ENCODE results near the gene PROCA1.

Gene PROCA1, protein sequence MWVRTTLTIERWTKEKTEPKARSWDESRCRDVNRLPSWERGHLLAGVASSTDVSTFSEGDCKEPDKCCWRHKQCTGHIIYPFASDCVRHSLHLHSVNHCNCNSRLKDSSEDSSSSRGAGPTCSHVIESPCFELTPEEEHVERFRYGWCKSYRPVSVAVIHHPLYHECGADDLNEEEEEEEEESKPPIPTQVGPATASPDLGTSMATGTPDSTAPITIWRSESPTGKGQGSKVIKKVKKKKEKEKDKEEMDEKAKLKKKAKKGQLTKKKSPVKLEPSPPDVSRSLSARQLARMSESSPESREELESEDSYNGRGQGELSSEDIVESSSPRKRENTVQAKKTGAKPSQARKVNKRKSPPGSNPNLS

GRCh38 chr17:28711723-28712031, at the start of gene PROCA1:
Gene PROCA1, minus strand, starts transcription at chr17:28711888. Its CDS starts 228 bp downstream, at chr17:28711660.
- no peak for DNase-seq (ENCODE audit: low spot score)
- no peak for FAIRE-seq

GRCh38 chr17:28760601-28761562, 49.2 kb upstream of the PROCA1 start:
- DNase-seq (ENCODE audit: low spot score) (no peak), FAIRE-seq (no peak)

- DNase-seq (ENCODE audit: low spot score) = no peak
Observed at GRCh38 chr17:28759256-28759865, 47.7 kb upstream of the PROCA1 start.

GRCh38 chr17:28758411-28759121, 46.9 kb upstream of the PROCA1 start:
- no peak for FAIRE-seq
- no peak for DNase-seq (ENCODE audit: low spot score)

More at GRCh38 chr17:28759256-28759865, 47.7 kb upstream of the PROCA1 start:
- FAIRE-seq = no peak

DNA sequence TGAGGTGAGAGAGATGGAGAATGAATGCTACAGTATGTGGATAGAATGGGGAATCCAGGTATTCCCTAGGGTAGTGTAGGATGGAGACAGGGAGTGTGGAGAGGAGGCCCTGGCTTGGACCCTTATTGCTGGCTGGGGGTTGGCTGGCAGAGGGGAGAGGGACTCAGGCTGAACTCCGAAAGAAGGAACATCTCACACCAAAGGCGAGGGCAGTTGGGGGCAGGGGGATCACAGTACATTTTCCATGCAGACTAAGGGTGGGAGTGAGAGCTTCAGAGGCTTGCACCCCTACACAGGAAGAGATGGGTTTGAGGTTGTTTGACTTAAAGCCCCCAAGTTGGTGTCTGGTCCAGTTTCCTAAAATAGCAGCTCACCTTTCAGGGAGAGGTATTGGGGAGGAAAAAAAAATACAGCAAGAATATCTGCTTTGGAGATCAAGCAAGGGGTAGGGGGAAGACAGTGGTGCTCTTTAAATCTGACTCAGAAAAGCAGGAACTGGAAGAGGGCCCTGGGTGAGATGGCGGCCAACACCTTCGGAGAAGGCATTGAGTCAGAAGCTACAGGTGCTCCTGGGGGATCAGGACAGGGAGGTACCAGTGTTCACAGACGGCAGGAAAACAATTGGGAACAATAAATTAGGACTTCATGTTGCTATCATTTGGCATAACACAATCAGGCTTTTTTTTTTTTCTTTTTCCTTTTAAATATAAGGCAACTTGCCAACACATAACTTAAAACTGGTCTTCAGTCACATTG, 44.5 kb upstream of the PROCA1 start:
- no peak for DNase-seq (ENCODE audit: low spot score)
- no peak for FAIRE-seq

DNA sequence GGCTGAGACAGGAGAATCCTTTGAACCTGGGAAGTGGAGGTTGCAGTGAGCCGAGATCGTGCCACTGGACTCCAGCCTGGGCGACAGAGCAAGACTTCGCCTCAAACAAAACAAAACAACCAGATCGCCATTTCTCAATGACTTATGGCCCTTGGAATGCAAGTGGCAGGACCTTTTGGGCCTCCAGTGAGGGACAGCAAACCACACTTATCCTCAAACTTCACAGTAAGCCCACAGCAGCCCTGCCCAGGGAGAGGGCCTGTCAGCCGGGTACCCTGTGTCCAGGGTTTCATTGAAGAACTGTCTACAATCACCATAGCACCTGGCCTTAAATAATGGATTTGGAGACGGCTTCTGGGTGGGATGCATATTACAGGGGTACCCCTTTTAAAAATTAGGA, 43.8 kb upstream of the PROCA1 start:
- no peak for FAIRE-seq
- DNase-seq (ENCODE audit: low spot score) = no peak

DNA sequence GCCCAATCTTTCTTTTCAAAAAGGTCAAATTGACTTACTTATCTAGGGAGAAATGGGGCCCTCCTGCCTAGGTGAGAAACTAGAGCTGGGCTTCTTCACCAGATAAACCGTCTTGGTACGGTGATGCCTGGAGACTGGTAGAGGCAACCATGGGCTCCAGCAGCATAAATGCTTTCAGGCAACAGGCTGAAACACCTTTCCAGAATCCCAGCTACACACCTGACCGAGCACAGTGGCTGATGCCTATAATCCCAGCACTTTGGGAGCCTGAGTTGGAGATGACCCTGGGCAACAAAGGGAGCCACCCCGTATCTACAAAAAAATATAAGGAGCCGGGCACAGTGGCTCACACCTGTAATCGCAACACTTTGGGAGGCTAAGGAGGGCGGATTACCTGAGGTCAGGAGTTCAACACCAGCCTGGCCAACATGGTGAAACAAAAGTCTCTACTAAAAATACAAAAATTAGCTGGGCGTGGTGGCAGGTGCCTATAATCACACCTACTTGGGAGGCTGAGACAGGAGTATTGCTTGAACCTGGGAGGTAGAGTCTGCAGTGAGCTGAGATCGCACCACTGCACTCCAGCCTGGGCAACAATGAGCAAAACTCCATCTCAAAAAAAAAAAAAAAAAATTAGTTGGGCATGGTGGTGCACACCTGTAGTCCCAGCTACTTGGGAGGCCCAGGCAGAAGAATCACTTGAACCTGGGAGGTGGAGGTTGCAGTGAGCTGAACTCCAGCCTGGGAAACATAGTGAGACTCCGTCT, 40.1 kb upstream of the PROCA1 start:
- no peak for DNase-seq (ENCODE audit: low spot score)
- FAIRE-seq = no peak

DNA sequence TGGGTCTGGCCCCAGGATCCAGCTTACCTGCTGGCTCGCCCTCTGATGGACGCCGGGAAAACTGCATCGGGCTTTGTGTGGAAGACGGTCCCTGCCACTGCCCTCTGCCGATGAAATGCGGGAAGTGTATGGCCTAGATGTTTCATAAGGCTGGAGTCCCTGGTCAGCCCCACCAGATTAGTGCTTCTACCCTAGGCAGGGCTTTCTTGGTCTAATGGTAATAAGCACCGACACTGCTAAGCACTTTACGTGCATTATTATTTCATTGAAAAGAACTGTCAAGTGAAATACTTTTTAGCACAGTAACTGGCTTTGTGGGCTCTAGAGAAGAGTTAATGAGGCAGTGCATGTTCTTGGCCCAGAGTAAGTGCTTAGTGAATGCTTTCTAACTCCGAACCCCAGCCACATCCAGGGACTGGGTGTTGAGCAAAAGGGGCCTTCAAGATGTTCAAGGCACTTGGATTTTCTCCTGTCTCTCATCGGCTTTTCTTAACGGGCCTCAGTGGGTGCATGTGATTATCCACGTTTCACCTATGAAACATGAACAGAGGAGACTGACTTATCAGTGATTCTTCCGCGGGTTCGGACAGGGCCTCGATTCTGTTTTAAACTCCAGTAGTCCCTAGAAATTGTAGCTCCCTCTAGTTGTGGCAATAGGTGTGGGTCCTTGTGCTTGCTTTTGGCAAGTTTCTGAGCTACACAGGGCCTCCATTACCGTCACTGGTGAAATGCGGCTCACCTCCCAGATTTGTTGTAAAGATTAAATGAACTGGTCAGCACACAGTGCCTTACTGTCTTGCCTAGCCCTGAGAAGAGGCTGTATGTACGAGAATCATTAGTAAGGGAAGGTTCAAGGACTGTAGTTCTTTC, 38.7 kb upstream of the PROCA1 start:
- FAIRE-seq = no peak
- peak; percentile 87 for DNase-seq (ENCODE audit: low spot score)

DNA sequence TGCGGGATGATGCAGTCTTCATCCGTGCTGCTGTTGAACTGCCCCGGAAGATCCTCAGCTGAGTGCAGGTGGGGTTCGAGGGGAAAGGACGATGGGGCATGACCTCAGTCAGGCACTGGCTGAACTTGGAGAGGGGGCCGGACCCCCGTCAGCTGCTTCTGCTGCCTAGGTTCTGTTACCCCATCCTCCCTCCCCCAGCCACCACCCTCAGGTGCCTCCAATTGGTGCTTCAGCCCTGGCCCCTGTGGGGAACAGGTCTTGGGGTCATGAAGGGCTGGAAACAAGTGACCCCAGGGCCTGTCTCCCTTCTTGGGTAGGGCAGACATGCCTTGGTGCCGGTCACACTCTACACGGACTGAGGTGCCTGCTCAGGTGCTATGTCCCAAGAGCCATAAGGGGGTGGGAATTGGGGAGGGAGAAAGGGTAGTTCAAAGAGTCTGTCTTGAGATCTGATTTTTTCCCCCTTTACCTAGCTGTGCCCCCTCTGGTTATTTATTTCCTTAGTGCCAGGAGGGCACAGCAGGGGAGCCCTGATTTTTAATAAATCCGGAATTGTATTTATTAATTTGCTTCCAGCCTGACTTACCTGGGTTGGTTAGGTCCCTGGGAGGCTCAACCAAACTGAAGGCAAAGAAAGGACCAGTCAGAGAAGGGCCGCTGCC, 38.0 kb upstream of the PROCA1 start:
- FAIRE-seq (no peak), DNase-seq (ENCODE audit: low spot score) (no peak)

GRCh38 chr17:28748852-28749515, 37.3 kb upstream of the PROCA1 start:
- FAIRE-seq (no peak), DNase-seq (ENCODE audit: low spot score) (no peak)

- no peak for FAIRE-seq
- no peak for DNase-seq (ENCODE audit: low spot score)
Observed at GRCh38 chr17:28747801-28748750, 36.4 kb upstream of the PROCA1 start.

GRCh38 chr17:28747051-28747691, 35.5 kb upstream of the PROCA1 start:
- no peak for FAIRE-seq
- no peak for DNase-seq (ENCODE audit: low spot score)

GRCh38 chr17:28746611-28747050, 34.9 kb upstream of the PROCA1 start:
- DNase-seq (ENCODE audit: low spot score) = no peak
- FAIRE-seq = no peak

DNA sequence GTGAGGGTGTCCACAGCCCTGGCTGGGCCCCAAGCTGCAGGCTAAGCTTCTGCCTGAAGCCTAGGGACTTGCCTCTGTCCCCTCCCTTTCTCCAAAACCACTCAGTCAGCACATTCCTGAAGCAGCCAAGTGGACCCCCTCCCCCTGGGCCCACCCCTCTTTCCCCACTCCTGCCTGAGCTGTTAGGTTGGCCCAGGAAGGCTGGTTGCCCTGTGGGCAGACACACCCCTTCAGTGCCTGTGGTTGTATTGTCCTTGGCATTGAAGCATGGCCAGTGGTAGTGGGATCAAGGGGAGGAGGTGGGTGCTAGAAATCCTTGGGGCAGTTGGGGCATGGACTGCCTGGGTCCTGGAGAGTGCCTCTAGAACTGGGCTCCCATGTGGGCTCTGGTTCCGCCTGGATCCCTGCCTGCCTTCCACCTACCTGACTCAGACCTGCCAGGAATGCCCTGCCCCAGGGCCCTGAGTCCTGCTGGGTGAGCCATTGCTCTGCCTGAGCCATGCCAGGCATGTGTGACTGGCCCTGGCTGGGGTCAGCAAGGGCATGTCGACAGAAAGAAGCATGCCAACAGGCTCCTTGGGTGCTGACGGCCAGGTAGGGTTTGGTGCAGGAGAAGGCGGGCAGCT, 34.2 kb upstream of the PROCA1 start:
- FAIRE-seq = no peak
- no peak for DNase-seq (ENCODE audit: low spot score)

GRCh38 chr17:28744972-28745785, 33.5 kb upstream of the PROCA1 start:
- DNase-seq (ENCODE audit: low spot score) = peak; percentile 38

More at GRCh38 chr17:28744972-28745785, 33.5 kb upstream of the PROCA1 start:
- FAIRE-seq = no peak
